NCI-H510A (cell line): ENCODE data around the gene CDCA8.
"Not testable (repeated sequence)": the region's sequence is repeated elsewhere in the genome, so short reads cannot be mapped to it uniquely, and the experiment has no call there.

Source experiments
- DNase-seq: peaks from one replicate; lab custom pipeline; 2025; lab: John Stamatoyannopoulos, UW

Gene CDCA8

GRCh38 chr1:37718181-37718900 lies 26.0 kb downstream of the CDCA8 start:
- DNase-seq = no peak

- no peak for DNase-seq
Measured at GRCh38 chr1:37718901-37719571, 26.7 kb downstream of the CDCA8 start.

- no peak for DNase-seq
Measured at GRCh38 chr1:37719572-37720195, 27.4 kb downstream of the CDCA8 start.

GRCh38 chr1:37720231-37721130 lies 28.2 kb downstream of the CDCA8 start:
- no peak for DNase-seq

- no peak for DNase-seq
Measured at GRCh38 chr1:37721565-37721964, 29.2 kb downstream of the CDCA8 start.

GRCh38 chr1:37722181-37723071 lies 30.1 kb downstream of the CDCA8 start:
- no peak for DNase-seq

- no peak for DNase-seq
Measured at GRCh38 chr1:37723072-37723389, 30.7 kb downstream of the CDCA8 start.

- DNase-seq = no peak
Measured at GRCh38 chr1:37723390-37724078, 31.2 kb downstream of the CDCA8 start.

- no peak for DNase-seq
Measured at GRCh38 chr1:37724575-37724974, 32.3 kb downstream of the CDCA8 start.

GRCh38 chr1:37725851-37726613 lies 33.7 kb downstream of the CDCA8 start:
- DNase-seq = no peak

- no peak for DNase-seq
Measured at GRCh38 chr1:37726751-37727585, 34.7 kb downstream of the CDCA8 start.

GRCh38 chr1:37728416-37728815 lies 36.1 kb downstream of the CDCA8 start:
- no peak for DNase-seq

- no peak for DNase-seq
Measured at GRCh38 chr1:37730376-37730775, 38.1 kb downstream of the CDCA8 start.

GRCh38 chr1:37731312-37732019 lies 39.1 kb downstream of the CDCA8 start:
- DNase-seq = no peak

GRCh38 chr1:37732111-37732780 lies 39.9 kb downstream of the CDCA8 start:
- no peak for DNase-seq

- peak; percentile 48 for DNase-seq
Measured at GRCh38 chr1:37734629-37735591, 42.6 kb downstream of the CDCA8 start.

- DNase-seq = not testable (repeated sequence)
Measured at GRCh38 chr1:37737975-37738374, 45.7 kb downstream of the CDCA8 start.
